ENCODE results near the gene THSD1. TPM values are rescaled to one million over a fixed set of nuclear protein-coding genes. Genes with fewer than 3 reads are reported as not detected.
"Not testable (repeated sequence)": the region's sequence is repeated elsewhere in the genome, so short reads cannot be mapped to it uniquely, and the experiment has no call there.

THSD1 gene
- total and polyA plus RNA-seq, 10 donors = 1.6 to 13.1 (median 9.9) TPM

DNA sequence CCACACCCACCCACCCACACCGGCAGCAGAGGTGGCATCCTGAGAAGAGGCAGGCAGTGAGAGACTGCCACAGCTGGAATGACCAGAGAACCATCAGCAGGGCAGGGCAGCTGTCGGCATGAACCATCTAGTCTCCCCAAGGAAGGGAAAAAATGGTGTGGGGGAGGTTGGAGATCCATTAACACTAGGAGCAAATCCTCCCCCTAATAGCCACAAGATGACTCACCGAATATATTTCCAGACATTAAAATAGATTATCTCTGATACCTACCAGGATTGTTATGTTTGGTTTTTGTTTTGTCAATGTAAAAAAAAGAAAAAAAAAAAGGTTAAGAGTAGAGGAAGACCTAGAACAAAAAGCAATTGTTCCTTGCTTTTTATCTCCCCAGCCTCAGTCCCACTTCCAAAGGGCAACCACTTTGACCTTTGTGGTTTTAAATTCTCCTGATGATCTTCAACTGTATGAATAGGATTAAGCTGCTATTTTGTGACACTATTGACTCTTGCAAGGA is 34.2 kb downstream of the THSD1 start:
- H3K27ac ChIP-seq = no peak overlapping the region
- no peaks in the 10 kb centered on the region for H3K9me3 ChIP-seq
- 62 to 67% (median 62%) methylated on average over 3 of the region's 3 CpGs for WGBS, 5 donors
- H3K36me3 ChIP-seq = no peaks in the 10 kb centered on the region
- TF ChIP-seq, protein P1, sequence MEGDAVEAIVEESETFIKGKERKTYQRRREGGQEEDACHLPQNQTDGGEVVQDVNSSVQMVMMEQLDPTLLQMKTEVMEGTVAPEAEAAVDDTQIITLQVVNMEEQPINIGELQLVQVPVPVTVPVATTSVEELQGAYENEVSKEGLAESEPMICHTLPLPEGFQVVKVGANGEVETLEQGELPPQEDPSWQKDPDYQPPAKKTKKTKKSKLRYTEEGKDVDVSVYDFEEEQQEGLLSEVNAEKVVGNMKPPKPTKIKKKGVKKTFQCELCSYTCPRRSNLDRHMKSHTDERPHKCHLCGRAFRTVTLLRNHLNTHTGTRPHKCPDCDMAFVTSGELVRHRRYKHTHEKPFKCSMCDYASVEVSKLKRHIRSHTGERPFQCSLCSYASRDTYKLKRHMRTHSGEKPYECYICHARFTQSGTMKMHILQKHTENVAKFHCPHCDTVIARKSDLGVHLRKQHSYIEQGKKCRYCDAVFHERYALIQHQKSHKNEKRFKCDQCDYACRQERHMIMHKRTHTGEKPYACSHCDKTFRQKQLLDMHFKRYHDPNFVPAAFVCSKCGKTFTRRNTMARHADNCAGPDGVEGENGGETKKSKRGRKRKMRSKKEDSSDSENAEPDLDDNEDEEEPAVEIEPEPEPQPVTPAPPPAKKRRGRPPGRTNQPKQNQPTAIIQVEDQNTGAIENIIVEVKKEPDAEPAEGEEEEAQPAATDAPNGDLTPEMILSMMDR (IDR thresholded peaks at IDR 0.05 in 8 of 11, conservative IDR thresholded peaks at IDR 0.05 in 3 of 11) = no peak
- no peak for TF ChIP-seq POLR2AphosphoS5 (IDR thresholded peaks at IDR 0.05)
- TF ChIP-seq POLR2A (IDR thresholded peaks at IDR 0.05) = no peak
- no peaks in the 10 kb centered on the region for H3K27me3 ChIP-seq (replicated peaks in 1 of 7)
- H3K4me1 ChIP-seq = no peaks in the 10 kb centered on the region
- intact Hi-C loops (cut with DNase I; ENCODE audit: low total_unique reads) = no loop called here
- no peak for DNase-seq
- no peak overlapping the region for H3K4me3 ChIP-seq

DNA sequence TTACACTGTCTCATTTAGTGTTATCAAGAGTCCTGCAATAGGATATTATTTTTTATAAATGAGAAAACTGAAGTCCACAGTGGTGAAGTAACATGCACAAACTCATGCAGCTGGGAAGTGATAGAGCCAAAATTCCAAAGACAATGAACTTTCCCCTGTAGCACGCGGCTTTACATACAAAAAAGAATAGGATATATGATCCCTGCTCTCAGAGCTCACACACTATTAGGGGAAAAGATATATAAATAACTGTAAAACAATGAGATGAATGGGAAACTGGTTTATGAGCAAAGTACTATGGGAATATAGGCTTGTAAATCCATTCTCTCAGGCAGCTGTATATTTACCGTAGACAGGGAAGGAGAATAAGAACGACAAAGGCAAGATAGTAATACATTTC is 39.7 kb downstream of the THSD1 start:
- H3K36me3 ChIP-seq = no peaks in the 10 kb centered on the region
- no peak for DNase-seq
- no peak for TF ChIP-seq POLR2AphosphoS5 (IDR thresholded peaks at IDR 0.05)
- TF ChIP-seq, protein P1 (IDR thresholded peaks at IDR 0.05 in 8 of 11, conservative IDR thresholded peaks at IDR 0.05 in 3 of 11) = no peak
- TF ChIP-seq POLR2A (IDR thresholded peaks at IDR 0.05) = no peak
- H3K4me1 ChIP-seq = no peaks in the 10 kb centered on the region
- H3K27me3 ChIP-seq (replicated peaks in 1 of 7) = no peaks in the 10 kb centered on the region
- H3K4me3 ChIP-seq = no peak overlapping the region
- intact Hi-C loops (cut with DNase I; ENCODE audit: low total_unique reads) = no loop called here
- H3K27ac ChIP-seq = no peak overlapping the region
- no peaks in the 10 kb centered on the region for H3K9me3 ChIP-seq
- 84 to 93% (median 90%) methylated on average over 4 of the region's 4 CpGs for WGBS, 5 donors

DNA sequence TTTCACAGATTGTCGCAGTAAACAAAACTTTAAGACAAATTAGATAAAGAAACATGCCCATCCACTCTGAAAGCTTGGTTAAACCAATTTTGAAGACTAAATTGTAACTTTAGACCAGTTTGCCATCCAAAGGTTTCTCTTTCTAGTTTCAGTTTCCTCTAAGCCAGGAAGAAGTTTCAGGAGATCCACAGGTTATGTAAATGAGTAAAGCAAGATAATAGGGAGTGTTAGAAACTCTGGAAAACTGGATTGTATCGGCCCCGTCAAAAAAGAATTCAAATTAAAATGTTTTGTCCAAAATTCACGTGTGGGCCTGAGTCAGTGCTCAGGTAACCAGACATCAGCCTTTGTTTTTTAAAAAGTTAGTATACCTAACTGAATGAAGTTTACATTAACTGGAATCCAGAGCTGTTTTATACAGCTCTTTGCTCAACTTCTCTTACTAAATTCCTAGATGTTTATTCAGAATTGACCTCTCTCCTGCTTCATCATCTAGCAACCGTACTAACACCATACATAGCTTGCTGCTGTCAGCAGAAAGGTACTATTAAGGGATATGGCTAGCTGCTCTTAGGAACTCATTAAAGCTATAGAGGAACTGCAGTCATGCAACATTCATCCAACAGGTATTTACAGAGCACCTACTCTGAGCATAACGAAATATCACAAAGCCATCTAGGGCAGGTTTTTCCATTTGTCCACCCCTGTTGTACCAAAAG is 43.6 kb downstream of the THSD1 start:
- H3K4me1 ChIP-seq; intact Hi-C loops (cut with DNase I; ENCODE audit: low total_unique reads); H3K27me3 ChIP-seq (replicated peaks in 1 of 7); H3K36me3 ChIP-seq; DNase-seq; H3K9me3 ChIP-seq; H3K4me3 ChIP-seq; H3K27ac ChIP-seq: not testable (repeated sequence)
- WGBS, 5 donors = 84 to 97% (median 92%) methylated on average over 4 to 5 of the region's 6 CpGs

DNA sequence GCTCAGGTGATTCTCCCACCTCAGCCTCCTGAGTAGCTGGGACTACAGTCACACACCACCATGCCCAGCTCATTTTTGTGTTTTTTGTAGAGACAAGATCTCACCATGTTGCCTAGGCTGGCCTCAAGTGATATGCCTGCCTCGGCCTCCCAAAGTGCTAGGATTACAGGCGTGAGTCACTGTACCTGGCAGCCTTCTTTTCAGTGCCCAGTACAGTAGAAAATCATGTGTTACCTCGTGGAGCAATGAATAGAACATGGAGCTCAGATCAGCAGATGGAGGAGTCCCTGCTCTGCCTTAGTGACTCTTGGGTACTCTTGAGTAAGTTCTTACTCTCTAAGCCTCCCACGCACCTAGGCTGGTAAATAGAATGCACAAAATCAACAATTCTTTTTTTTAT is 44.7 kb downstream of the THSD1 start:
- Histone ChIP-seq H3K27ac (no peak overlapping the region), H3K4me3 (no peak overlapping the region), H3K27me3 (replicated peaks in 1 of 7) (no peaks in the 10 kb centered on the region), H3K36me3 (no peaks in the 10 kb centered on the region), H3K4me1 (no peaks in the 10 kb centered on the region), H3K9me3 (no peaks in the 10 kb centered on the region)
- TF ChIP-seq POLR2AphosphoS5 (IDR thresholded peaks at IDR 0.05) = no peak
- TF ChIP-seq, protein P1 (IDR thresholded peaks at IDR 0.05 in 8 of 11, conservative IDR thresholded peaks at IDR 0.05 in 3 of 11) = no peak
- no peak for TF ChIP-seq POLR2A (IDR thresholded peaks at IDR 0.05)
- intact Hi-C loops (cut with DNase I; ENCODE audit: low total_unique reads) = no loop called here
- 83 to 91% (median 88%) methylated on average over 4 of the region's 4 CpGs for WGBS, 5 donors
- DNase-seq = no peak
